ENCODE data around the gene WDR37.

Gene WDR37

GRCh38 chr10:1078668-1079067 lies 22.5 kb downstream of the WDR37 start:
- DNase-seq = no peak

- DNase-seq = no peak
Measured at GRCh38 chr10:1083581-1083980, 27.4 kb downstream of the WDR37 start.

GRCh38 chr10:1084011-1084950 lies 28.1 kb downstream of the WDR37 start:
- DNase-seq = no peak

- DNase-seq = no peak
Measured at GRCh38 chr10:1085258-1085657, 29.1 kb downstream of the WDR37 start.

GRCh38 chr10:1086787-1087186 lies 30.6 kb downstream of the WDR37 start:
- no peak for DNase-seq

GRCh38 chr10:1089017-1089689 lies 33.0 kb downstream of the WDR37 start:
- DNase-seq = no peak

GRCh38 chr10:1090696-1091095 lies 34.5 kb downstream of the WDR37 start:
- no peak for DNase-seq

GRCh38 chr10:1093696-1094095 lies 37.5 kb downstream of the WDR37 start:
- DNase-seq = no peak

- DNase-seq = no peak
Measured at GRCh38 chr10:1094112-1095057, 38.2 kb downstream of the WDR37 start.

GRCh38 chr10:1095498-1095897 lies 39.3 kb downstream of the WDR37 start:
- DNase-seq = no peak

- no peak for DNase-seq
Measured at GRCh38 chr10:1096287-1096889, 40.2 kb downstream of the WDR37 start.

- no peak for DNase-seq
Measured at GRCh38 chr10:1097436-1097835, 41.3 kb downstream of the WDR37 start.

GRCh38 chr10:1100143-1100542 lies 44.0 kb downstream of the WDR37 start:
- no peak for DNase-seq

GRCh38 chr10:1100691-1101368 lies 44.6 kb downstream of the WDR37 start:
- no peak for DNase-seq

GRCh38 chr10:1101946-1102345 lies 45.8 kb downstream of the WDR37 start:
- no peak for DNase-seq

GRCh38 chr10:1102416-1102815 lies 46.2 kb downstream of the WDR37 start:
- no peak for DNase-seq

GRCh38 chr10:1102831-1103230 lies 46.6 kb downstream of the WDR37 start:
- no peak for DNase-seq

GRCh38 chr10:1103551-1103950 lies 47.4 kb downstream of the WDR37 start:
- DNase-seq = no peak

- no peak for DNase-seq
Measured at GRCh38 chr10:1104971-1105370, 48.8 kb downstream of the WDR37 start.

GRCh38 chr10:1107004-1107403 lies 50.8 kb downstream of the WDR37 start:
- DNase-seq = no peak

- no peak for DNase-seq
Measured at GRCh38 chr10:1107679-1108078, 51.5 kb downstream of the WDR37 start.
